IMR-90 (cell line): ENCODE measurements around the gene TCEAL4. TPM values are rescaled to one million over a fixed set of nuclear protein-coding genes. Genes with fewer than 3 reads are reported as not detected.

ENCODE experiments used
- ATAC-seq: fragments of 200-7000 bp; cut with Tn5 transposase; 2 replicates; pipeline ENCODE4 v1.9.1; 2020; ENCODE audit warnings: low read depth, mild to moderate bottlenecking, moderate library complexity
- BruUV-seq: library from RNA; stranded (reverse); fragments of 400-500 nt; replicated peaks from 2 replicates; lab custom pipeline; 2021; lab: Mats Ljungman, UMichigan
- CTCF ChIA-PET: fragments of 300-600 bp; formaldehyde crosslinking; extraction: SDS; loops from one replicate; lab custom pipeline; 2021; ENCODE audit warnings: antibody characterized with exemption; lab: Yijun Ruan, JAX
- POLR2A ChIA-PET: fragments of 300-600 bp; sonication (Branson Sonifier 250); formaldehyde crosslinking; loops from one replicate; lab custom pipeline; 2022; ENCODE audit warnings: antibody characterized with exemption; ENCODE audit not compliant: unreplicated experiment; lab: Charles Lee
- DNase-seq: peaks from one replicate; pipeline ENCODE4 v3.0.0; 2013
- H2AFZ ChIP-seq: replicated peaks from 2 replicates; pipeline ENCODE3; 2013; ENCODE audit warnings: low read length, mild to moderate bottlenecking; ENCODE audit not compliant: poor library complexity
- H2AK5ac ChIP-seq: 2 replicates; pipeline ENCODE4 v1.6.1; 2013; ENCODE audit warnings: low read depth, low read length, inconsistent platforms
- H2AK9ac ChIP-seq: replicated peaks from 2 replicates; pipeline ENCODE3; 2013; ENCODE audit warnings: mild to moderate bottlenecking, low read depth, low read length, moderate library complexity; ENCODE audit not compliant: poor library complexity
- H2BK120ac ChIP-seq: 2 replicates; pipeline ENCODE4 v1.6.1; 2013; ENCODE audit warnings: low read depth, low read length, inconsistent platforms
- H2BK15ac ChIP-seq: 3 replicates; pipeline ENCODE4 v1.6.1; 2013; ENCODE audit warnings: low read depth, low read length, inconsistent platforms
- H2BK20ac ChIP-seq: 2 replicates; pipeline ENCODE4 v1.6.1; 2013; ENCODE audit warnings: low read depth, mild to moderate bottlenecking, inconsistent platforms, low read length, moderate library complexity
- H2BK5ac ChIP-seq: 2 replicates; pipeline ENCODE4 v1.6.1; 2013; ENCODE audit warnings: mild to moderate bottlenecking, low read depth, low read length, inconsistent platforms; ENCODE audit not compliant: poor library complexity, severe bottlenecking
- H3K14ac ChIP-seq: replicated peaks from 2 replicates; pipeline ENCODE4 v1.6.1; 2013; ENCODE audit warnings: low read depth, low read length, inconsistent platforms
- H3K18ac ChIP-seq: 2 replicates; pipeline ENCODE4 v1.6.1; 2013; ENCODE audit warnings: low read depth, low read length, control low read depth
- H3K23ac ChIP-seq: 2 replicates; pipeline ENCODE4 v1.6.1; 2013; ENCODE audit warnings: low read depth, low read length, inconsistent platforms
- H3K27ac ChIP-seq: 2 replicates; pipeline ENCODE4 v1.5.1; 2013; ENCODE audit warnings: mild to moderate bottlenecking, control low read depth, low read length; ENCODE audit not compliant: insufficient read depth
- H3K27me3 ChIP-seq: 2 replicates; pipeline ENCODE4 v1.6.1; 2013; ENCODE audit warnings: low read length; ENCODE audit not compliant: control insufficient read depth, insufficient read depth
- H3K36me3 ChIP-seq: 2 replicates; pipeline ENCODE4 v1.6.1; 2013; ENCODE audit warnings: low read length, mixed read lengths; ENCODE audit not compliant: control insufficient read depth, insufficient read depth
- H3K4ac ChIP-seq: 2 replicates; pipeline ENCODE4 v1.6.1; 2013; ENCODE audit warnings: low read depth, low read length, inconsistent platforms
- H3K4me1 ChIP-seq: 2 replicates; pipeline ENCODE4 v1.6.1; 2013; ENCODE audit warnings: low read length, mixed read lengths; ENCODE audit not compliant: control insufficient read depth, insufficient read depth
- H3K4me2 ChIP-seq: 2 replicates; pipeline ENCODE4 v1.6.1; 2013; ENCODE audit warnings: low read depth, mild to moderate bottlenecking, control low read depth, low read length, moderate library complexity
- H3K4me3 ChIP-seq: 2 replicates; pipeline ENCODE4 v1.5.1; 2013; ENCODE audit warnings: low read depth, mild to moderate bottlenecking, control low read depth, low read length, moderate library complexity; ENCODE audit not compliant: insufficient read depth
- H3K56ac ChIP-seq: 2 replicates; pipeline ENCODE4 v1.6.1; 2013; ENCODE audit warnings: low read length, inconsistent platforms; ENCODE audit not compliant: insufficient read depth; ENCODE audit errors: extremely low read depth
- H3K79me1 ChIP-seq, 2 experiments: 2 replicates each; pipeline ENCODE4 v1.6.1; 2013; ENCODE audit warnings: low read length in 2 of 2, inconsistent platforms in 1 of 2, low read depth in 1 of 2
- H3K9ac ChIP-seq: 2 replicates; pipeline ENCODE4 v1.6.1; 2013; ENCODE audit warnings: low read depth, low read length, control low read depth
- H3K9me1 ChIP-seq: 2 replicates; pipeline ENCODE4 v1.6.1; 2013; ENCODE audit warnings: low read length, inconsistent platforms; ENCODE audit not compliant: insufficient read depth
- H3K9me3 ChIP-seq: 2 replicates; pipeline ENCODE4 v1.6.1; 2013; ENCODE audit warnings: low read length; ENCODE audit not compliant: control insufficient read depth, insufficient read depth
- H4K20me1 ChIP-seq: 2 replicates; pipeline ENCODE4 v1.6.1; 2013; ENCODE audit warnings: low read length, inconsistent platforms; ENCODE audit not compliant: insufficient read depth
- H4K5ac ChIP-seq: 2 replicates; pipeline ENCODE4 v1.6.1; 2013; ENCODE audit warnings: mild to moderate bottlenecking, low read depth, low read length, control low read depth
- H4K8ac ChIP-seq, 2 experiments: 2 replicates each; pipeline ENCODE4 v1.6.1; 2013; ENCODE audit warnings: low read depth in 2 of 2, low read length in 2 of 2, control low read depth in 1 of 2, inconsistent platforms in 1 of 2
- H4K91ac ChIP-seq: 2 replicates; pipeline ENCODE4 v1.6.1; 2013; ENCODE audit warnings: low read depth, low read length, inconsistent platforms; ENCODE audit not compliant: insufficient read depth
- FOS ChIP-seq: fragments of 150-350 bp; IDR thresholded peaks from 2 replicates; pipeline ENCODE4 v1.6.1; 2016; ENCODE audit warnings: low read depth, low read length
- WGBS, 2 experiments: methylation state at CpG; one replicate each; pipeline versions ENCODE4 v1.1.5 to v1.1.7; 2013; ENCODE audit warnings: missing lambda C conversion rate in 2 of 2; ENCODE audit not compliant: insufficient read length in 1 of 2; ENCODE audit errors: extremely low coverage in 2 of 2; 5-methylcytosine and 5-hydroxymethylcytosine counted together
- dilution Hi-C: fragments of 300-500 bp; cut with HindIII; formaldehyde crosslinking; loops from one replicate; pipeline ENCODE4 v1.14.3; 2018; ENCODE audit warnings: low sequenced_read_pairs; ENCODE audit not compliant: unreplicated experiment
- in situ Hi-C: fragments of 300-500 bp; cut with MboI; formaldehyde crosslinking; loops from 3 replicates; pipeline ENCODE4 v1.14.3; 2019; ENCODE audit warnings: low sequenced_read_pairs, inconsistent platforms, mixed read lengths
- intact Hi-C: fragments of 100-400 bp; cut with micrococcal nuclease; formaldehyde crosslinking; loops from 2 replicates; pipeline ENCODE4 v1.10.0; 2022
- polyA plus RNA-seq, 3 experiments: library from polyadenylated mRNA; depleted of rRNA; stranded (reverse); fragments of >200 nt; gene quantifications; 2 replicates each; pipeline ENCODE4 v1.2.3, GENCODE V29; 2012; ENCODE audit warnings: low replicate concordance in 1 of 3
- total RNA-seq: library from RNA; depleted of rRNA; stranded (reverse); fragments of >200 nt; gene quantifications from 2 replicates; pipeline ENCODE4 v1.2.3, GENCODE V29; 2012

TCEAL4 gene
- total and polyA plus RNA-seq, 2 of the 4 experiments (the other 2 are of a cell fraction) = 11.1 to 31.9 TPM

DNA sequence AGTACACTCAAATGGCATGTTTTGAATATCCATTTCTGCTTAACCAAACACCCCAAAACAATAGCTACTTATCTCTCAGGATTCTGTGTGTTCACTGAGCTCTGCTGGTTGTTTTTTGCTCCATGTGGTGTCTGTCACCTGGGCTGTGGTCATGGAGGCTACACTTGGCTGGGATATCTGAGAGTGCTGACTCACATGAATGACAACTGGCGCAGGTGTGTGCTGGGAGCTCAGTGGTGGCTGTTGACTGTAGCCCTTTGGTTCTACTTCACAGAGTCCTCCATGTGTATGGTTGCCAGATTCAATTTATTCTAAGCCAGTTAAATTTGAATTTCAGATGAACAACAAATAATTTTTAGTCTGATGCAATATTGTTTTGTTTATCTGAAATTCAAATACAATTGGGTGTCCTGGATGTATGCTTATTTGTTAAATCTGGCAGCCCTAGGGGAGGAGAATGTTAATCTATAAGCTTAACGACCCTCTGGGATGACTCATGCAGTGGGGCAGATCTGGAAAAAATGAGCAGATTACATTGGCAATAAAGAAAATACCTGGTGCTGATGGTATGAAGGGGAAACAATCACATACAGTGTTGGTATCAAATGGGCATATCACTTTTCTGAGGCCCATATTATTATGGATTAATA is 28.2 kb upstream of the TCEAL4 start:
- Histone ChIP-seq H3K4me1 (no peaks in the 10 kb centered on the region), H3K27ac (no peak overlapping the region), H4K5ac (no peak overlapping the region), H3K27me3 (no peaks in the 10 kb centered on the region), H3K18ac (no peak overlapping the region), H3K56ac (no peak overlapping the region), H3K79me1 (no peaks in the 10 kb centered on the region), H2AFZ (no peak overlapping the region), H2BK20ac (no peak overlapping the region), H3K9me1 (no peaks in the 10 kb centered on the region), H2BK5ac (no peak overlapping the region), H3K23ac (no peak overlapping the region), H2AK9ac (no peak overlapping the region), H3K9ac (no peak overlapping the region), H3K4me3 (no peak overlapping the region), H3K14ac (no peak overlapping the region), H3K36me3 (no peaks in the 10 kb centered on the region), H4K20me1 (no peaks in the 10 kb centered on the region), H3K9me3 (no peaks in the 10 kb centered on the region), H3K4me2 (no peak overlapping the region), H3K4ac (no peak overlapping the region), H4K8ac (no peak overlapping the region), H2BK120ac (no peak overlapping the region), H4K91ac (no peak overlapping the region), H2BK15ac (no peak overlapping the region), H2AK5ac (no peak overlapping the region)
- intact Hi-C loops = no loop called here
- ATAC-seq (no peak), DNase-seq (no peak)
- WGBS, 2 experiments = no CpG with 5 or more reads among the region's 2 CpGs
- dilution Hi-C loops = no loop called here
- BruUV-seq = no TSS peak
- ChIA-PET CTCF (no interaction called here), POLR2A (no interaction called here)
- TF ChIP-seq FOS = no peak
- in situ Hi-C loops = no loop called here
